Adrenal gland (tissue), 5 donors: ENCODE results near the gene HOXA10.

ENCODE experiments used
- CTCF ChIP-seq, 6 experiments: fragments of 450-650 bp in 4 of 6; fragments of 200-600 bp in 2 of 6; sonication (generic) in 1 of 6; IDR thresholded peaks; 1 replicate in 5 of 6; 2 replicates in 1 of 6; pipeline versions ENCODE4 v1.5.1 to v1.8.0; 2016 to 2021; ENCODE audit warnings: antibody characterized with exemption in 6 of 6, mild to moderate bottlenecking in 2 of 6, moderate library complexity in 1 of 6
- POLR2A ChIP-seq, 2 donors: fragments of 450-650 bp; IDR thresholded peaks; one replicate each; pipeline ENCODE4 v1.6.1; 2017; ENCODE audit warnings: antibody characterized with exemption in 2 of 2, mild to moderate bottlenecking in 2 of 2, moderate library complexity in 1 of 2
- donor health status: DM: no; HTN: no; CAD: no.

DNA sequence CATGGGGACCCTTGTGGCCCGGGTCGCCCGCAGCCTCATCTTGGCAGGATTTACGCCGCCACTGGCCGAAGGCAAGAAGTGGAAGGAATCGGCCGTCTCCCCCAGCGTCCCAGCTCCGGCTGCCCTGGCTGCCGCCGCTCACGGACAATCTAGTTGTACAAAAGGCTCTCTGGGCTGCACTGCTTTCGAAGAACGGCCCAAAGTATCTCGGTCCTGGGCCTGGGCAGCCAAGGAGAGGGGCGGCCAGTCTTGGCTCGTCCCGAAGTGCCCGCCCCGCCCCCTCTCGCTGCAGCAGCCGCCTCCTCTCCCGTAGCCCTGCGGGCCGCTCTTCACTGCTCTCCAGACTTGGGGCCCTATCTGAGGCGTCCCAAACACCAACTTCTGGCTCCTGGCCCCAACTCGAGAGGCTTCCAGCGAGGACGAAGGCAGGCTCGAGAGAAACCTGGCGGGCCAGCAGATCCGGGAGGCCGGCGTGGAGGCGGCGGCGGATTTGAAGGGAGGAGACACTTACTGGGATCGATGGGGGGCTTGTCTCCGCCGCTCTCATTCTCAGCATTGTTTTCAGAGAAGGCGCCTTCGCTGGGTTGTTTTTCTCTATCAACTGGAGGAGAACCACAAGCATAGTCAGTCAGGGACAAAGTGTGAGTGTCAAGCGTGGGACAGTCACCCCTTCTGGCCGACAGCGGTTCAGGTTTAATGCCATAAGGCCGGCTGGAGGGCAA lies 9.6 kb downstream of the HOXA10 start:
- no peak for TF ChIP-seq POLR2A (IDR thresholded peaks at IDR 0.05)
- peak in 2 of 6 experiments; percentile 9 to 22 for TF ChIP-seq CTCF (IDR thresholded peaks at IDR 0.05)
